ENCODE results near the gene KCTD1. TPM values are rescaled to one million over a fixed set of nuclear protein-coding genes. Genes with fewer than 3 reads are reported as not detected.
A peak's percentile ranks its signal among the peaks of the same experiment; 100 is the strongest.

Gene KCTD1
- total and polyA plus RNA-seq, 8 donors, result 4.3 to 16.8 (median 8.1) TPM

DNA sequence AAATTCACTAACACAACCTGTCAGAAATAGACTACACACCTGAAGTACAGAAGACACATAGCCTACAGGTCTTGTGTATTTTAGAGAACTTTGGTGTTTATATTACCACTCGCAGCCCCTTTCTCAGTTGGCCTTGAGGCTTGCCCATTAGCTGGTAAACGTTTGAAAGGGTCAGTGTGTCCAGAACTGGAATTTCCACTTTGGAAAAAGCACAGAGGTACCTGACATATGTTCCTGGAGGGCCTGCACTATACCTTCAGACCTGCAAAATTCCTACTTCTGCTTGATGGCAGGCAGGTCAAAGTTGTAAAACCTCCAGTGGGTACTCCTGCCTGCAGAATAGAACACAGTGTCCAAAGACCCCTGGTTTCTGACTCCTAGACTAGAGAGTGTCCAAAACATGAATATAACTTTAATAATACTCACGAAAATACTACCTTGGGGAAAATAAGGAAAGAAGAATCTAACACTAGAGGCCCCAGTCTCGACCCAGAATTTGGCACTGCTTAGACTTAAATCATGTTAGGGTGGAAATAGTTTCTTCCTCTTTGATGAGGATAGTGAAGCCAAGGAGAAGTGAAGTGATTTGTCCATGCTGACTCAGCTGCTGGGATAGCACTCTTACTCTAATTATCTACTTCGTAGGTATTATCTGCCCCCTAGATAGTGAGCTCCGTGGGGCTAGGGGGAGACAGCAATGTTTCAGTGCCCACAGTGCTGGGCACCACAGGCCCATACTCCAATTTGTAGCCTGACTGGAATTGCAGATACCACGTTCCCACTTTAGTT is 2.8 kb downstream of the KCTD1 start:
- Histone ChIP-seq H3K4me1 (peaks cover 3 to 51% (median 37%) of the 10 kb centered on the region in 3 donors), H3K36me3 (no peaks in the 10 kb centered on the region), H3K27ac (peak overlapping the region; percentile 7 to 62 (median 43)), H3K9me3 (no peaks in the 10 kb centered on the region), H3K27me3 (no peaks in the 10 kb centered on the region), H3K4me3 (peak overlapping the region in 2 of 4 donors; percentile 18 to 86)
- WGBS, 2 donors, result 12 to 14% methylated on average over 7 of the region's 7 CpGs
- TF ChIP-seq, protein P1, sequence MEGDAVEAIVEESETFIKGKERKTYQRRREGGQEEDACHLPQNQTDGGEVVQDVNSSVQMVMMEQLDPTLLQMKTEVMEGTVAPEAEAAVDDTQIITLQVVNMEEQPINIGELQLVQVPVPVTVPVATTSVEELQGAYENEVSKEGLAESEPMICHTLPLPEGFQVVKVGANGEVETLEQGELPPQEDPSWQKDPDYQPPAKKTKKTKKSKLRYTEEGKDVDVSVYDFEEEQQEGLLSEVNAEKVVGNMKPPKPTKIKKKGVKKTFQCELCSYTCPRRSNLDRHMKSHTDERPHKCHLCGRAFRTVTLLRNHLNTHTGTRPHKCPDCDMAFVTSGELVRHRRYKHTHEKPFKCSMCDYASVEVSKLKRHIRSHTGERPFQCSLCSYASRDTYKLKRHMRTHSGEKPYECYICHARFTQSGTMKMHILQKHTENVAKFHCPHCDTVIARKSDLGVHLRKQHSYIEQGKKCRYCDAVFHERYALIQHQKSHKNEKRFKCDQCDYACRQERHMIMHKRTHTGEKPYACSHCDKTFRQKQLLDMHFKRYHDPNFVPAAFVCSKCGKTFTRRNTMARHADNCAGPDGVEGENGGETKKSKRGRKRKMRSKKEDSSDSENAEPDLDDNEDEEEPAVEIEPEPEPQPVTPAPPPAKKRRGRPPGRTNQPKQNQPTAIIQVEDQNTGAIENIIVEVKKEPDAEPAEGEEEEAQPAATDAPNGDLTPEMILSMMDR (IDR thresholded peaks at IDR 0.05), result no peak
- ATAC-seq (peak in 1 of 4 donors; percentile 17), DNase-seq (peak in 2 of 6 donors; percentile 7 to 22), FAIRE-seq (no peak)
- intact Hi-C loops (cut with DNase I), result loop anchor here in 1 of 3 donors (10.0 kb wide), 1 partner anchor 61 kb away; no protein-coding TSS in a partner anchor

DNA sequence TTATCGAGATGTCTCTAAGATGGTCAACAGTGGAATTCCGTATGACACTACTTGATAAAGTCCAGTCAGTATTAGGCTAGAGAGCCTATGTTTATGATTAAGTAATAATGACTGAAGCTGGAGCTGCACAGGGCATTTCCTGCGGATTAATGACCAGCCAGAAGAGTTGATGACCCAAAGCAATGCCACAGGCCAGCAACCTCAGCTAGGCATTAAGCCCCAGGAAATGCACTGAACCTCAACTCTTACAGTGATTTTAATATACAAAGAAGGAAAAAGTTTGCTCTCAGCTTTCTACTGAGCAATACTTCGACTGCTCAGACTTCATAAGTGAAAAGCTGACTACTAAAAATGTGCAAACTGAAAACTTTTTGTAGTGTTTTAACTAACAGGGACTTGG is 3.9 kb downstream of the KCTD1 start:
- peak overlapping the region in 2 of 4 donors; percentile 62 for H3K27ac ChIP-seq
- TF ChIP-seq, protein P1 (IDR thresholded peaks at IDR 0.05), result no peak
- peaks cover 3 to 51% (median 37%) of the 10 kb centered on the region in 3 donors for H3K4me1 ChIP-seq
- H3K4me3 ChIP-seq, result peak overlapping the region in 1 of 4 donors; percentile 86
- intact Hi-C loops (cut with DNase I), result loop anchor here in 1 of 3 donors (10.0 kb wide), 1 partner anchor 60 kb away; no protein-coding TSS in a partner anchor
- WGBS, 2 donors, result 26 to 31% methylated on average over 4 of the region's 4 CpGs
- no peaks in the 10 kb centered on the region for H3K27me3 ChIP-seq
- ATAC-seq (no peak), DNase-seq (no peak), FAIRE-seq (no peak)
- H3K36me3 ChIP-seq, result no peaks in the 10 kb centered on the region
- no peaks in the 10 kb centered on the region for H3K9me3 ChIP-seq

DNA sequence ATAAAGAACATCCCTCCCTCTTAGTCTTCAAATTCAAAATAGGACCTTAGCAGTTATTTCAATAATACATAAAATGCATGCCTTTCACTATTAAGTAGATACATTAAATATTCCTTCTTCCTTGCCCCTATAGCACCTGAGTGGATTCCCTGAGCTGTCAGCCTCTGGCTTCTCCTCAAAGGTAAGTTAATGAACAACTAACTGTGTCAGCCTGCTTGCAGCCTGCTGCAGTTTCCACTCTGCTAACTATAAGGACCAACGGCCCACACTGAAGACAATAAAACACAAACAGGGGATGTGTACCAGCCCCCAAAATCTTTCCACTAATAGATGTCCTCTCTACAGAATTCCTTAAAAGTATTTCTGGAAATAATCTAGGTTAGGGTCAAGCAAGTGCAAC is 5.0 kb downstream of the KCTD1 start:
- Histone ChIP-seq H3K4me1 (peaks cover 3 to 51% (median 37%) of the 10 kb centered on the region in 3 donors), H3K4me3 (peak overlapping the region in 1 of 4 donors; percentile 1), H3K27ac (peak overlapping the region in 1 of 4 donors; percentile 20), H3K27me3 (no peaks in the 10 kb centered on the region), H3K36me3 (no peaks in the 10 kb centered on the region), H3K9me3 (no peaks in the 10 kb centered on the region)
- no peak for FAIRE-seq
- DNase-seq, result peak in 3 of 6 donors; percentile 30 to 36 (median 33)
- TF ChIP-seq, protein P1 (IDR thresholded peaks at IDR 0.05), result no peak
- 5 to 8% methylated on average over 1 of the region's 1 CpG for WGBS, 2 donors
- ATAC-seq, result peak; percentile 57 to 82 (median 74)
- intact Hi-C loops (cut with DNase I), result loop anchor here in 1 of 3 donors (10.0 kb wide), 1 partner anchor 59 kb away; no protein-coding TSS in a partner anchor

DNA sequence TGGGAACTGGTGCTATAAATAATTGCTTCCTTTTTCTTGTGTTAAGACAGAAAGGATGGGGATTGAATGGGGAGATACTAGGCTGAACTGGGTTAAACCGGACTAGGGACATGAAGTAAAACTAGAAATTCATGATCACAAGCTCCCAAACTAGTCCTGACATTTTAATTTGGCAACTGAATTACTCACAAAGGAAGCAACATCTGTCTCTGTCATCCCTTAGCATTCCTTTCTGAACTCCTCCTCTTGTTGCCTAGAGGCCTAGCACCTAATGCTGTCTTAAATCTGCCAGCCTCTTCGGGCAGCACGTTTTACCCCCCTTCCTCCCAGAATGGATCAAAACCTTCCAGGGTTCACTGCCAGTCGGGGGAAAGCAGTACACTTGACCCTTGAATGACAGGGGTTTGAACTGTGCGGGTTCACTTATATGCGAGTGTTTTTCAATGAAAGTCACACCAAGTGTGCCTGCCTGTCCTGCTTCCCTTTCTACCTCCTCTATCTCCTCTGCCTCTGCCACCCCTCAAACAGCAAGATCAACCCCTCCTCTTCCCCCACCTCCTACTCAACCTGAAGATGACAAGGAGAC is 8.2 kb downstream of the KCTD1 start:
- Histone ChIP-seq H3K4me3 (no peak overlapping the region), H3K4me1 (peaks cover 3 to 34% (median 31%) of the 10 kb centered on the region in 3 donors), H3K9me3 (no peaks in the 10 kb centered on the region), H3K27ac (no peak overlapping the region), H3K36me3 (no peaks in the 10 kb centered on the region), H3K27me3 (no peaks in the 10 kb centered on the region)
- intact Hi-C loops (cut with DNase I), result loop anchor here in 1 of 3 donors (10.0 kb wide), 1 partner anchor 55 kb away; no protein-coding TSS in a partner anchor
- ATAC-seq (no peak), DNase-seq (no peak), FAIRE-seq (no peak)
- TF ChIP-seq, protein P1 (IDR thresholded peaks at IDR 0.05), result no peak
- 70 to 74% methylated on average over 6 of the region's 6 CpGs for WGBS, 2 donors

Measured in pancreas (tissue), 10 donors.